GM12865 (cell line): ENCODE measurements around the gene AMFR.

Experiments used
- DNase-seq: peaks from one replicate; pipeline ENCODE4 v3.0.0; 2010; ENCODE audit warnings: low read depth
- H3K4me3 ChIP-seq: 2 replicates; pipeline ENCODE4 v1.5.1; 2011; ENCODE audit warnings: mild to moderate bottlenecking, low read depth, low read length, control low read depth
- TF ChIP-seq, protein P1 (sequence below): IDR thresholded peaks from 2 replicates; pipeline ENCODE4 v1.5.1; 2011; ENCODE audit warnings: low read length, control low read depth, low read depth, inconsistent platforms; ENCODE audit not compliant: insufficient read depth; ENCODE audit errors: missing control alignments

Gene AMFR

DNA sequence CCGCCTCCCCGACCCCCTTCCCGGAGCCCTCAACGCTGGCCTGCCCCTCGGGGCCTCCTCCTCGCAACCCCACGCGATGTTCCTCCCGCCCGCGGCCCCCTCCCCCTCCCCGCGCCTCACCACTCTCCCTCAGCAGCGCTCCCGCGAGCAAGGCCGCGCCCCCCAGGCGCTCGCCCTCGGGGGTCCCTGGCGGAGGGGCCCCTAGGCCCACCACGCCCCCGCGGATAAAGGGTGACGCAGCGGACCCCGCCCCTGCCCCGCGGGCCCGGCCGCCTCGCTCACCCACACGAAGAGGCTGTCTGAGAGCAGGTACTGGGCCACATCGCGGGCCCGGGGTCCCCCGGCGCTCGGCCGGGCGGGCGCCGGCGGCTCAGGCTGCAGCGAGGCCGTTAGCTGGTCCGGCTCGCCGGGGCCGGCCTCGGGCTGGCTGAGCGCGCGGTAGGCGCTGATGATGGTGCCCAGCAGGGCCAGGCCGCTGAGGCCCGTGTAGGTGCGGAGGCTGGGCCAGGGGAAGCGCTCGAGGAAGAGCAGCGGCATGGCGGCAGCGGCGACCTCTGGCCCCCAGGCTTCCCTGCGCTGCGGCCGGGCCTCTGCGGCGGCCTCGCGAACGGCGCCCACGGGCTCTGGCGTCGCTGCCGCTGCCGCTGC is 430 bp downstream of the AMFR start:
- H3K4me3 ChIP-seq = peak overlapping the region; percentile 64
- TF ChIP-seq, protein P1, sequence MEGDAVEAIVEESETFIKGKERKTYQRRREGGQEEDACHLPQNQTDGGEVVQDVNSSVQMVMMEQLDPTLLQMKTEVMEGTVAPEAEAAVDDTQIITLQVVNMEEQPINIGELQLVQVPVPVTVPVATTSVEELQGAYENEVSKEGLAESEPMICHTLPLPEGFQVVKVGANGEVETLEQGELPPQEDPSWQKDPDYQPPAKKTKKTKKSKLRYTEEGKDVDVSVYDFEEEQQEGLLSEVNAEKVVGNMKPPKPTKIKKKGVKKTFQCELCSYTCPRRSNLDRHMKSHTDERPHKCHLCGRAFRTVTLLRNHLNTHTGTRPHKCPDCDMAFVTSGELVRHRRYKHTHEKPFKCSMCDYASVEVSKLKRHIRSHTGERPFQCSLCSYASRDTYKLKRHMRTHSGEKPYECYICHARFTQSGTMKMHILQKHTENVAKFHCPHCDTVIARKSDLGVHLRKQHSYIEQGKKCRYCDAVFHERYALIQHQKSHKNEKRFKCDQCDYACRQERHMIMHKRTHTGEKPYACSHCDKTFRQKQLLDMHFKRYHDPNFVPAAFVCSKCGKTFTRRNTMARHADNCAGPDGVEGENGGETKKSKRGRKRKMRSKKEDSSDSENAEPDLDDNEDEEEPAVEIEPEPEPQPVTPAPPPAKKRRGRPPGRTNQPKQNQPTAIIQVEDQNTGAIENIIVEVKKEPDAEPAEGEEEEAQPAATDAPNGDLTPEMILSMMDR = no peak
- no peak for DNase-seq

DNA sequence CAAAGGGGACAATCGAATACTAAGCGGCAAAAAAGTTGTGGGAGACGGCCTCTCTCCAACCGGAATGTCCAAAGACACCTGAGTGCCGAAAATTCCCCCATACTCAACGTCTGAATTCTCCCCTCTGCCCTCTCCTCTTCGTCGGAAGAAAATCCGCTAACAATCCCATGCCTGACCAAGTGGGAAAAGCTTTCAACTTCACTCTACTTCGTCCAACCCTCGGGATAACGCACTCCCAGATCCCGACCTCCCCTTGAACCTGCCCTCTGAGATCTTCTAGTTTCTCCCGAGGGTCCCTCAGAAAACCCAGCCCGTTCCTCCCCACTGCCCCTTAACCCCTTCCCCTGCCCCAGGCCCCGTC is 961 bp downstream of the AMFR start:
- H3K4me3 ChIP-seq = peak overlapping the region; percentile 64
- DNase-seq = no peak
- TF ChIP-seq, protein P1 = no peak

DNA sequence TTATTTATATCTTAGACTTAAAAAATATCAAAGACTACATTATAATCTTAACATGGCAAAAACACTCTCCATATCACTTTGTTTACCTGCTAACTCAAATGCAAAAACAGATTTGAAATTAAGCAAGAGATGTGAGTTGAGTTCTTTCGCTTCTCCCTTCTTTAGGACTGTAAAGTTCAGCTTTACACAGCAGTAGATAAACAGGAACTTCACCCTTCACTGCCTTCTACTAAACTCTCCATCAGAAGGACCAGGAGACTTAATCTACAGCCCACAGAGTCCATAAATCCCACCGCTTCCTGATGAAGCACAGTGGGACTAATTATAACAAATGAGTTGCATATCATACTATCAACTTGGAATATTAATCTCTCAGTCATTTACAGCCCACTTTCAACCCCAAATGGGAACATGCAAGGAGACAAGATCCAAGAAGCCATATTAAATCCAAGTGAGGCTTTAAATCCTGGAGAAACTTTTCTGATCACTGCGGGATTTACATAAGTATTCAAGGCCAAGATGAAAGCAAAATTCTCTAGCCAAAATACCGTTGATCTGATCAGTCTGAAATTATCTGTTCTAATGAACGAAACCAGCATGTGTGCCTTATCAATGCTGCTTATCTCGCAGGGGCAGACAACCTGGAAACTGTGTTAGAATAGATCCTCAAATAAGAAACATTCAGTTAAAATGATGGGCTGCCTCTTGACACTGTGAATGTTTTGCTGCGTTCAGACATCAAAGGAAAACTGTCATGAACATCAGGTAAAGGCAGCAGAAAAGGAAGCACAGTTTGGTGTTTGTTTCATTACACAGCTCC is 1.6 kb downstream of the AMFR start:
- TF ChIP-seq, protein P1 = no peak
- peak overlapping the region; percentile 64 for H3K4me3 ChIP-seq
- DNase-seq = peak; percentile 60

DNA sequence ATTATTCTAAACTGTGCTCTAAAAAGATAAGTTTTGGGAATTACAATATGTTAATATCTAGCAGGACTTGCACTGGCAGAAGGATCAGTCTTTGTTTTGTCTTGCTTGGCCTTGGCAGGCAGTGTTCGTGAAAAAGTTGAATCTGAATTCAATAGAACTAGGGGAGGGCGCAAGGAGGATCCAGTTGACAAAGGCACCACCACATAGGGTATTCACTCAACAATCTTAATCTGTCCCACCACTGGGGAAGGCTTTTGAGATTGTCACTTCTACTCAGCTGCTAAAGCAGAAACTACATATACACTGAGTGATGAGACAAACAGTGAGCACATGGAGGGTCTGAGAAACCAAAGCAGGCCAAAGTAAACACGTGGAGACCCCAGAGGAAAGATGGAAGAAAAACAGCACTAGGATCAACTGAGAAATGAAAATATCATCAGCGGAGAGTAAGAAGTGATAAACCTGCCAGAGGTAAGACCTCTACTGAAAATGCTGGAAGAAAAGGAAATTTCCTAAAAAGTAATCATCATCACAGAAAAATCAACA is 2.4 kb downstream of the AMFR start:
- peak overlapping the region; percentile 64 for H3K4me3 ChIP-seq
- DNase-seq = peak; percentile 37
- TF ChIP-seq, protein P1 = no peak

DNA sequence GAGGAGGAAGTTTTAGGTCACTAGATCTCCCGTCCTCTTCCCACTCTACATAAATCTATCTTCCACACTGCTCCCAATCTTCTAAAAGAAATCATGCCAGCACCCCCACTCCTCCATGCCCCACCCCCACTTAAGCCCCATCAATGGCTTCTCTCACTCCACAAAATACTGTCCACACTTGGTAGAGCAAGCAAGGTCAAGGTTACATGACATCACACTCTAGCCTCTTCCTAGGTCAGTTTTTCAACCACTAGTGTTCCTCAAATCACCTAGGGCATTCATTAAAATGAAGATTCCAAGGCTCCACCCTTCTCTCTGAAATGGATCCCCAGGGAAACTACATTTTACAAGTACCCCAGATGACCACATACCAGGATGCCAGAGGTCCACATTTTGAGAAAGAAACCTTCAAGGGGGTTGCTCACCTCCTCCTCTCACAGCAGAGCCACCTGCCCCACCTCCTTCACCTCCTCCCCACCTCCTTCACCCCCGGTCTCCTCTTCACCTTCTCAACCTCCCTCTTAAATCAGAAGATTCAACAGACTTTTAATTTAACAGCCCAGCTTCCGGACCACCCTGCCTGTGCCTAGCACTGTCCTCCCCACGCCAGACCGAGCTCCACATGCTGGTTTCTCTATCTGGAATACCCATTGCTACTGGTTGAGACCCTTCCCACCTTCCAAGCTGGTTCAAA is 3.2 kb downstream of the AMFR start:
- DNase-seq = peak; percentile 32
- TF ChIP-seq, protein P1 = no peak
- H3K4me3 ChIP-seq = peak overlapping the region; percentile 64

GRCh38 chr16:56421313-56421712 is 4.0 kb downstream of the AMFR start:
- H3K4me3 ChIP-seq = peak overlapping the region; percentile 64
- TF ChIP-seq, protein P1 = no peak

More at GRCh38 chr16:56421313-56421712, 4.0 kb downstream of the AMFR start:
- peak; percentile 62 for DNase-seq
